ENCODE results near the gene ASGR2.

The ASGR2 gene

DNA sequence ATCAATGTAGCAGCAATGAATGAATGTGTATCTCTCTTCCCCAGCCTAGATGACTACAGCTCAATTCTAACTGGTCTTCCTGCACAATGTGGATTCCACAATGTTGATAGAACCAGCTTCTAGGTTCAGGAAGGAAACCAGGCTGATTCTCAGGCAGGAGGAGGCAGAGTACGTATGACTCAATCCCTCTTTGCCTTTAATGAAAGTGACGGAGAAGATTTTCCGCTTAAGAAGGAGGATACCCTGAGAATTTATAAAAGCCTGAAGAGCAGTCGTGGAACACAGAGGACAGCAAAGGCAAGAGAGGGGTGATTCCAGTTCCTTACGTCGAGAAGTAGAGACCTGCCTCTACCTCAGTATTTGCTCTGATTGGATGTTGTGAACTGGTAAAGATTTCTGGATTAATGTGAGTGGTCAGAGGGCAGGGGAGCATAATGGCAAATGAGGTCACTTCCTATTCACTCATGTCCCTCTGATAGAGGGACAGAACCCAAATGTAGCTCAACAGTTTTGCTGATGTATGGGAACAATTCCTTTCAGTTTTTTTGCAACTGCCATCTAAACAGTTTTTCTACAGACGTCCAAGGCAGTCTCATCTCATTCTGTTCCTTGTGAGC is 55.7 kb downstream of the ASGR2 start:
- DNase-seq: peak; percentile 43

DNA sequence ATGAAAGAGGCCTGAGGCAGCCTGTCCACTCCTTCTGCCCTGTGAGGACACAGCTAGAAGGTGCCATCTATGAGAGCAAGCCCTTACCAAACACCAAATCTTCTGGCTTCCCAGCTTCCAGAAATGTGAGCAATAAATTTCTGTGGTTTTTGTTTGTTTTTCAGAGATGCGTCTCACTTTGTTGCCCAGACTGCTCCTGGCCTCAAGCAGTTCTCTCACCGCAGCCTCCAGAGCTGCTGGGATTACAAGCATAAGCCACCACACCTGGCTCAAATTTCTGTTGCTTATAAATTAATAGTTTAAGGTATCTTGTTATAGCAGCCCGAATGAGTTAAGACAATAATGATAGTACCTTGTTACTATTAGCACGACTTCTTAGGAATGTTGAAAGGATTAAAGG is 58.2 kb downstream of the ASGR2 start:
- no peak for DNase-seq

Measured in suppressor macrophage treated with lipopolysaccharide for 4 hours (primary cell).